ENCODE data around the gene GAREM1. TPM values are rescaled to one million over a fixed set of nuclear protein-coding genes. Genes with fewer than 3 reads are reported as not detected.
A peak's percentile ranks its signal among the peaks of the same experiment; 100 is the strongest.

GAREM1 gene
- total RNA-seq, 1 donor from 2014 or later: 11.0 TPM

DNA sequence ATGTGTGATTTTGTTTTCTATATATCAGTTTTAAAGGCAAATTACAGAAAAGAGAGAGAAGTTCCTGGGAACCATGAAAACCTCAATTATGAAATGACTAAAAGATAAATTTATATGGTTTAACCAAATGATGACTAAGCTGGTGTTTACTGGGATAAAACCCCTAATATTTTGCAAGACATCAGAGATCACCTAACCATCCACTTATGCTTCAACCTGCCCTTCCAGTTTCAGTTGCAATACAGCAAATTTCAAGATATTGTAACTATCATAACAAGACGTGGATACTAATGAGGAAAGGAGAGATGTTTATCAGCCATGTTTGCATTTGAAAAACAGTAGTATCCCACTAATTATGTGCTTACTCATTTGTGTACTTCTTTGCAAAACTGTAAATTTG is 108.2 kb downstream of the GAREM1 start:
- H3K27ac Mint-ChIP-seq: no peak overlapping the region
- H3K9me3 Mint-ChIP-seq (ENCODE audit: low read depth): no peaks in the 10 kb centered on the region
- peaks cover 11% of the 10 kb centered on the region for H3K4me1 Mint-ChIP-seq (ENCODE audit: low read depth)
- TF ChIP-seq, protein P1, sequence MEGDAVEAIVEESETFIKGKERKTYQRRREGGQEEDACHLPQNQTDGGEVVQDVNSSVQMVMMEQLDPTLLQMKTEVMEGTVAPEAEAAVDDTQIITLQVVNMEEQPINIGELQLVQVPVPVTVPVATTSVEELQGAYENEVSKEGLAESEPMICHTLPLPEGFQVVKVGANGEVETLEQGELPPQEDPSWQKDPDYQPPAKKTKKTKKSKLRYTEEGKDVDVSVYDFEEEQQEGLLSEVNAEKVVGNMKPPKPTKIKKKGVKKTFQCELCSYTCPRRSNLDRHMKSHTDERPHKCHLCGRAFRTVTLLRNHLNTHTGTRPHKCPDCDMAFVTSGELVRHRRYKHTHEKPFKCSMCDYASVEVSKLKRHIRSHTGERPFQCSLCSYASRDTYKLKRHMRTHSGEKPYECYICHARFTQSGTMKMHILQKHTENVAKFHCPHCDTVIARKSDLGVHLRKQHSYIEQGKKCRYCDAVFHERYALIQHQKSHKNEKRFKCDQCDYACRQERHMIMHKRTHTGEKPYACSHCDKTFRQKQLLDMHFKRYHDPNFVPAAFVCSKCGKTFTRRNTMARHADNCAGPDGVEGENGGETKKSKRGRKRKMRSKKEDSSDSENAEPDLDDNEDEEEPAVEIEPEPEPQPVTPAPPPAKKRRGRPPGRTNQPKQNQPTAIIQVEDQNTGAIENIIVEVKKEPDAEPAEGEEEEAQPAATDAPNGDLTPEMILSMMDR (IDR thresholded peaks at IDR 0.05; ENCODE audit: unreplicated experiment): no peak
- DNase-seq (ENCODE audit: low spot score, unreplicated experiment): no peak
- peaks cover 18% of the 10 kb centered on the region for H3K27me3 Mint-ChIP-seq
- H3K4me3 Mint-ChIP-seq (ENCODE audit: low read depth): no peak overlapping the region
- no peaks in the 10 kb centered on the region for H3K36me3 Mint-ChIP-seq (ENCODE audit: insufficient read depth)

DNA sequence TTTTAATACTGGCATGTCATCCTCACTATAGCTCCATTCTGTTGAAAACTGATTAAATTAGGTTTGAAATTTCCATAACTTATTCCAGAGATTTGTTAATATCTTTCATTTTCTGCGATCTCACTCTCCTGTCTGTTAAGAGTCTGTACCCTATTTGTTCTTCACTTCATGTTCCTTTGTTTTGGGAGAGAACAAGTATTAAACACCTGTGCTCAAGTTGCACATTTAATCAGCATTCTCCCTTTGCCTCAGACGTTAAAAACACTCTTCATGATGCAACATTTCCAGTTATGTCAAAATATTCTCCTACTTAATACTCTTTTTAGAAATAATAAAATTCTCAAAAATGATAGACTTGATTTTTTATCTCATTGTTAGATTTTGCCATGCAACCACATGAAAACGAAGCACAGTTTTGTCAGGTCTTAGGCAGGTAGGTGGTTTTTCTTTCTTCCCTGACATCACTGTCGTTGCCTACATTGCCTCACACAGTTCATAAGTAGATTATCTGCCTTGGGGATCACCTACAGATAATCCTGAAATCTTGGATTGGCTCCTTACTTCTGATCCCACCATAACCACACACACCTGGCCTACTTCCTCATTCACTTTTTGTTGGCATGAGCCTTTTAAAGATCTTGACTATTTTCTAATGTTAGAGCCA is 109.9 kb downstream of the GAREM1 start:
- peaks cover 10% of the 10 kb centered on the region for H3K4me1 Mint-ChIP-seq (ENCODE audit: low read depth)
- no peak overlapping the region for H3K4me3 Mint-ChIP-seq (ENCODE audit: low read depth)
- no peak overlapping the region for H3K27ac Mint-ChIP-seq
- H3K9me3 Mint-ChIP-seq (ENCODE audit: low read depth): peaks cover 3% of the 10 kb centered on the region
- no peak for DNase-seq (ENCODE audit: low spot score, unreplicated experiment)
- TF ChIP-seq, protein P1 (IDR thresholded peaks at IDR 0.05; ENCODE audit: unreplicated experiment): no peak
- peaks cover 4% of the 10 kb centered on the region for H3K27me3 Mint-ChIP-seq
- peaks cover 1% of the 10 kb centered on the region for H3K36me3 Mint-ChIP-seq (ENCODE audit: insufficient read depth)

DNA sequence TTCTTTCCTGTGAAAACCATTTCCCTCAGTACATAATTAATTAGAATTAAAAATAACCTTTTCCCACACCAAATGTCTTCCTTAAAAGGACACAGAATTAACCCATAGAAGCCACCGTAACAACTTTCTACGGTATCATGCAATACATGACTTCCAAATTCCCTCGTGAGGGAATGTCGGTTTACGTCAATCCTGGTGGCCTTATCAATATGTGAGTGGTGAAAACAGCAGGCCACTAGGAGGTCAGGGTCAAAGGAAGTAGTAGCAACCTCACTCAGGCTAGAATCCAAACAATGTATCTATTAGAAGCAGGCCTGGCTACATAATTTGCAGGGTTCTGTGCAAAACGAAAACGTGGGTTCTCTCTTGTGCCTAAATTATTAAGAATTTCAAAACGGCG is 112.2 kb downstream of the GAREM1 start:
- Mint-ChIP-seq H3K27ac (no peak overlapping the region), H3K4me1 (ENCODE audit: low read depth) (peaks cover 20% of the 10 kb centered on the region), H3K4me3 (ENCODE audit: low read depth) (no peak overlapping the region), H3K27me3 (no peaks in the 10 kb centered on the region), H3K9me3 (ENCODE audit: low read depth) (peaks cover 5% of the 10 kb centered on the region), H3K36me3 (ENCODE audit: insufficient read depth) (peaks cover 1% of the 10 kb centered on the region)
- DNase-seq (ENCODE audit: low spot score, unreplicated experiment): no peak
- TF ChIP-seq, protein P1 (IDR thresholded peaks at IDR 0.05; ENCODE audit: unreplicated experiment): no peak

DNA sequence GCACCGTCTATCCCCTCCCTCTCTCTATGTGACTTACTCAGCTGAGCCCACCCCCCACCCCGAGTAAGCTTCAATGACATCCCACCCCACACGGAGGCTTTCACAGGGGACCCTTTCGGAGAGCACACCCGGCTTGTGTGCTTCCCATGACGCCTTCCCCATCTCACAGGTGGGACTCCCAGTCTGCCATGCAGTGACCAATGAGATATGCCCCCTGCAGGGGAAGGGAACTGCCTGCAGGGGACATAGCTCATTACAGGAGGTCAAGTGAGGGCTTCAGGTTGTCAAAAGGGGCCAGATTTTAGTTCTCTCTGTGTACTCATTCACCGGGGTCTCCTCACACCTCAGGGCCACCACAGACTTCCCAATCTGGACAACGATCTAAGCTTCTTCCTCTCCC is 112.6 kb downstream of the GAREM1 start:
- Mint-ChIP-seq H3K36me3 (ENCODE audit: insufficient read depth) (peaks cover 1% of the 10 kb centered on the region), H3K27me3 (no peaks in the 10 kb centered on the region), H3K9me3 (ENCODE audit: low read depth) (peaks cover 5% of the 10 kb centered on the region), H3K4me3 (ENCODE audit: low read depth) (no peak overlapping the region), H3K27ac (no peak overlapping the region), H3K4me1 (ENCODE audit: low read depth) (peaks cover 24% of the 10 kb centered on the region)
- TF ChIP-seq, protein P1 (IDR thresholded peaks at IDR 0.05; ENCODE audit: unreplicated experiment): peak; percentile 7
- DNase-seq (ENCODE audit: low spot score, unreplicated experiment): no peak

DNA sequence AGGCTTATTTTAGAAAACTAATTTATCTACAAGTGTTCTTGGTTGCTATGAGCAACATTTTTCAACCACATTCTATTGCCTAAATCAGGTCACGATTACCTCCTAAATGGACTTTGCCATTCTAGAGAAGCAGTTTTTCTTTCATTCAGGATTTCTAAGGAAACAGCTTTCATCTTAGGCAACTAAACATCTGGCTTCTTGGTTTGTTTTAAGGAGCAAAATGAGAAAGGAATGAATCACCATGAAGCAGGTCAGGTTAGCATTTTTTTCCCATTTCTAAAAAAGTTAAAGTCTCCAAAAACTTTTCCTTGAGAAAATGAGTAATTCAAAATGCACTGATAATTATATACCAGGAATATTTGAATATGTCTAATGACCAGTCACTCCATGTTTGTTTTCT is 114.8 kb downstream of the GAREM1 start:
- DNase-seq (ENCODE audit: low spot score, unreplicated experiment): no peak
- peaks cover 5% of the 10 kb centered on the region for H3K9me3 Mint-ChIP-seq (ENCODE audit: low read depth)
- peaks cover 1% of the 10 kb centered on the region for H3K36me3 Mint-ChIP-seq (ENCODE audit: insufficient read depth)
- H3K4me1 Mint-ChIP-seq (ENCODE audit: low read depth): peaks cover 38% of the 10 kb centered on the region
- no peak overlapping the region for H3K27ac Mint-ChIP-seq
- H3K27me3 Mint-ChIP-seq: no peaks in the 10 kb centered on the region
- no peak overlapping the region for H3K4me3 Mint-ChIP-seq (ENCODE audit: low read depth)
- TF ChIP-seq, protein P1 (IDR thresholded peaks at IDR 0.05; ENCODE audit: unreplicated experiment): no peak

All from progenitor cell of endocrine pancreas (in vitro differentiated cells).